Measurements from ENCODE around the gene BAG3. TPM values are rescaled to one million over a fixed set of nuclear protein-coding genes. Genes with fewer than 3 reads are reported as not detected.

BAG3 gene
- total RNA-seq, 1 experiment from 2014 or later, result 57.0 TPM

DNA sequence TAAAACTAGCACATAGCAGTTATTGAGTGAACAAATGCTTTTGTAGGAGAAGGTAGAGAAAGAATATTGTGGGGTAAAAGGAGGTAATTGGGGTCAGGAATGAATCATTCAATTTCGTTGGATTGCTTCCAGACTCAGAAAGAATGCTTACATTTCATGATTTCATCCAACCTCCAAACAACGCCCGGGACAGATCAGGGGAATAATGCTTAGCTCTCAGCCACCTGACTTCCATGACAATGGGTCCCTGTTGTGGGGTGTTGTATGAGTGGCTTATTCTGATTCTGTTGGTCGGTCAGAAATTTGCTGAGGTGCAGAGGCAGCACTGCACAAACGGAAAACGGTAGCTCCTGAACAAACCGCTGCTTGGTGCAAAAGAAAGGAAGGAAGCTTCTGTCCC is 50.7 kb downstream of the BAG3 start:
- ATAC-seq, result no peak
- ChIA-PET CTCF (interaction anchor here (0.9 kb wide), 1 partner anchor 16 kb away, joined by 4 read pairs; no protein-coding TSS in a partner anchor), RAD21 (ENCODE audit: low non-redundant PET in 1 of 2, low total read pairs in 2 of 2, uncharacterized antibody in 2 of 2, unreplicated experiment in 2 of 2) (no interaction called here), POLR2A (interaction anchor here (0.6 kb wide), 1 partner anchor 19 kb away, joined by 3 read pairs; no protein-coding TSS in a partner anchor)
- no peaks in the 10 kb centered on the region for H3K79me2 ChIP-seq (ENCODE audit: insufficient read depth, low read length)
- 0 out of 4 replicates have a peak, but pooled peaks cover 0 to 4% of the 10 kb centered on the region in 2 experiments for H3K4me1 ChIP-seq (ENCODE audit: control insufficient read depth in 1 of 2, insufficient read depth in 2 of 2, low read length in 2 of 2)
- H3K27ac ChIP-seq (ENCODE audit: low read depth, low read length), result no peak overlapping the region
- BruUV-seq (replicated peaks), result no TSS peak
- no peaks in the 10 kb centered on the region for H3K36me3 ChIP-seq (ENCODE audit: control insufficient read depth in 1 of 2, insufficient read depth in 2 of 2, low read length in 2 of 2)
- DNase-seq (ENCODE audit: low read depth, low spot score), result no peak
- intact Hi-C loops (cut with micrococcal nuclease), result no loop called here
- no peak overlapping the region for H3K9ac ChIP-seq (ENCODE audit: low read length)
- H2AFZ ChIP-seq (ENCODE audit: low read depth, low read length, poor library complexity, severe bottlenecking), result no peak overlapping the region
- no peaks in the 10 kb centered on the region for H3K9me2 ChIP-seq (ENCODE audit: insufficient read depth)
- H3K27me3 ChIP-seq (ENCODE audit: insufficient read depth, low read length), result no peaks in the 10 kb centered on the region
- H3K4me2 ChIP-seq (ENCODE audit: low read length), result no peak overlapping the region
- H3K9me3 ChIP-seq (ENCODE audit: control insufficient read depth in 1 of 2, insufficient read depth in 1 of 2, low read depth in 1 of 2, low read length in 2 of 2), result peaks cover 0 to 3% of the 10 kb centered on the region in 2 experiments; a peak in 1 of 4 replicates
- H4K20me1 ChIP-seq (ENCODE audit: insufficient read depth), result no peaks in the 10 kb centered on the region
- H3K4me3 ChIP-seq (replicated peaks in 1 of 2; ENCODE audit: low read depth in 1 of 2, low read length in 2 of 2), result no peak overlapping the region
- no peak for TF ChIP-seq EZH2 (IDR thresholded peaks at IDR 0.05)
- no peak for TF ChIP-seq EZH2phosphoT487 (IDR thresholded peaks at IDR 0.05; ENCODE audit: borderline replicate concordance)
- TF ChIP-seq ELF1 (IDR thresholded peaks at IDR 0.05; ENCODE audit: borderline replicate concordance, low read depth), result no peak
- TF ChIP-seq RAD21 (IDR thresholded peaks at IDR 0.05; ENCODE audit: low read depth), result no peak
- TF ChIP-seq TCF7L2 (IDR thresholded peaks at IDR 0.05; ENCODE audit: borderline replicate concordance, extremely low read depth, insufficient read depth, insufficient read length), result no peak
- TF ChIP-seq POLR2A (IDR thresholded peaks at IDR 0.05; ENCODE audit: borderline replicate concordance, extremely low read depth, insufficient read depth, insufficient read length), result no peak
- TF ChIP-seq, protein P1, sequence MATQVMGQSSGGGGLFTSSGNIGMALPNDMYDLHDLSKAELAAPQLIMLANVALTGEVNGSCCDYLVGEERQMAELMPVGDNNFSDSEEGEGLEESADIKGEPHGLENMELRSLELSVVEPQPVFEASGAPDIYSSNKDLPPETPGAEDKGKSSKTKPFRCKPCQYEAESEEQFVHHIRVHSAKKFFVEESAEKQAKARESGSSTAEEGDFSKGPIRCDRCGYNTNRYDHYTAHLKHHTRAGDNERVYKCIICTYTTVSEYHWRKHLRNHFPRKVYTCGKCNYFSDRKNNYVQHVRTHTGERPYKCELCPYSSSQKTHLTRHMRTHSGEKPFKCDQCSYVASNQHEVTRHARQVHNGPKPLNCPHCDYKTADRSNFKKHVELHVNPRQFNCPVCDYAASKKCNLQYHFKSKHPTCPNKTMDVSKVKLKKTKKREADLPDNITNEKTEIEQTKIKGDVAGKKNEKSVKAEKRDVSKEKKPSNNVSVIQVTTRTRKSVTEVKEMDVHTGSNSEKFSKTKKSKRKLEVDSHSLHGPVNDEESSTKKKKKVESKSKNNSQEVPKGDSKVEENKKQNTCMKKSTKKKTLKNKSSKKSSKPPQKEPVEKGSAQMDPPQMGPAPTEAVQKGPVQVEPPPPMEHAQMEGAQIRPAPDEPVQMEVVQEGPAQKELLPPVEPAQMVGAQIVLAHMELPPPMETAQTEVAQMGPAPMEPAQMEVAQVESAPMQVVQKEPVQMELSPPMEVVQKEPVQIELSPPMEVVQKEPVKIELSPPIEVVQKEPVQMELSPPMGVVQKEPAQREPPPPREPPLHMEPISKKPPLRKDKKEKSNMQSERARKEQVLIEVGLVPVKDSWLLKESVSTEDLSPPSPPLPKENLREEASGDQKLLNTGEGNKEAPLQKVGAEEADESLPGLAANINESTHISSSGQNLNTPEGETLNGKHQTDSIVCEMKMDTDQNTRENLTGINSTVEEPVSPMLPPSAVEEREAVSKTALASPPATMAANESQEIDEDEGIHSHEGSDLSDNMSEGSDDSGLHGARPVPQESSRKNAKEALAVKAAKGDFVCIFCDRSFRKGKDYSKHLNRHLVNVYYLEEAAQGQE (IDR thresholded peaks at IDR 0.05; ENCODE audit: low read depth), result no peak
- TF ChIP-seq, protein P2, sequence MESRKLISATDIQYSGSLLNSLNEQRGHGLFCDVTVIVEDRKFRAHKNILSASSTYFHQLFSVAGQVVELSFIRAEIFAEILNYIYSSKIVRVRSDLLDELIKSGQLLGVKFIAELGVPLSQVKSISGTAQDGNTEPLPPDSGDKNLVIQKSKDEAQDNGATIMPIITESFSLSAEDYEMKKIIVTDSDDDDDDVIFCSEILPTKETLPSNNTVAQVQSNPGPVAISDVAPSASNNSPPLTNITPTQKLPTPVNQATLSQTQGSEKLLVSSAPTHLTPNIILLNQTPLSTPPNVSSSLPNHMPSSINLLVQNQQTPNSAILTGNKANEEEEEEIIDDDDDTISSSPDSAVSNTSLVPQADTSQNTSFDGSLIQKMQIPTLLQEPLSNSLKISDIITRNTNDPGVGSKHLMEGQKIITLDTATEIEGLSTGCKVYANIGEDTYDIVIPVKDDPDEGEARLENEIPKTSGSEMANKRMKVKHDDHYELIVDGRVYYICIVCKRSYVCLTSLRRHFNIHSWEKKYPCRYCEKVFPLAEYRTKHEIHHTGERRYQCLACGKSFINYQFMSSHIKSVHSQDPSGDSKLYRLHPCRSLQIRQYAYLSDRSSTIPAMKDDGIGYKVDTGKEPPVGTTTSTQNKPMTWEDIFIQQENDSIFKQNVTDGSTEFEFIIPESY (IDR thresholded peaks at IDR 0.05; ENCODE audit: extremely low read depth, insufficient replicate concordance, low read length), result no peak
- no peak for TF ChIP-seq JUND (IDR thresholded peaks at IDR 0.05)
- TF ChIP-seq YY1 (IDR thresholded peaks at IDR 0.05; ENCODE audit: extremely low read depth, insufficient replicate concordance, low read depth, low read length), result no peak
- TF ChIP-seq FOSL1 (IDR thresholded peaks at IDR 0.05; ENCODE audit: low read depth), result no peak
- TF ChIP-seq CBX3 (IDR thresholded peaks at IDR 0.05; ENCODE audit: low read depth), result no peak
- TF ChIP-seq, protein P3, sequence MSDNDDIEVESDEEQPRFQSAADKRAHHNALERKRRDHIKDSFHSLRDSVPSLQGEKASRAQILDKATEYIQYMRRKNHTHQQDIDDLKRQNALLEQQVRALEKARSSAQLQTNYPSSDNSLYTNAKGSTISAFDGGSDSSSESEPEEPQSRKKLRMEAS (IDR thresholded peaks at IDR 0.05), result no peak
